Pancreas (tissue), 10 donors: ENCODE results near the gene PPP1R14B. TPM values are rescaled to one million over a fixed set of nuclear protein-coding genes. Genes with fewer than 3 reads are reported as not detected.

Source experiments
- ATAC-seq, 4 donors: fragments of 200-7000 bp; cut with Tn5 transposase; one replicate each; pipeline versions ENCODE4 v1.8.0 to v1.9.1; 2020; ENCODE audit warnings: mild to moderate bottlenecking in 4 of 4, moderate library complexity in 4 of 4
- DNase-seq, 6 donors: peaks; one replicate each; pipeline ENCODE4 v3.0.0-alpha.2; 2020
- FAIRE-seq: peaks from 2 replicates; lab custom pipeline; 2012; peaks lifted over from hg19 to GRCh38; lab: Jason Lieb, UNC
- H3K27ac ChIP-seq, 4 donors: fragments of 200-600 bp; sonication (generic); 1 replicate in 3 of 4; 2 replicates in 1 of 4; pipeline versions ENCODE4 v1.5.0 to v1.8.0; 2020
- H3K27me3 ChIP-seq, 4 donors: fragments of 200-600 bp; one replicate each; pipeline ENCODE4 v1.8.0; 2021
- H3K36me3 ChIP-seq, 3 donors: fragments of 200-600 bp; sonication (generic) in 1 of 3; one replicate each; pipeline versions ENCODE4 v1.5.0 to v1.8.0; 2020 to 2021
- H3K4me1 ChIP-seq, 3 donors: fragments of 200-600 bp; one replicate each; pipeline ENCODE4 v1.8.0; 2021
- H3K4me3 ChIP-seq, 4 donors: fragments of 200-600 bp; sonication (generic) in 2 of 4; one replicate each; pipeline versions ENCODE4 v1.5.0 to v1.8.0; 2020 to 2021
- H3K9me3 ChIP-seq, 4 donors: fragments of 200-600 bp; one replicate each; pipeline ENCODE4 v1.8.0; 2021
- WGBS, 2 donors: extraction: QIAGEN DNeasy Blood & Tissue Kit; methylation state at CpG; one replicate each; pipeline ENCODE4 v1.1.7; 2013; 5-methylcytosine and 5-hydroxymethylcytosine counted together
- intact Hi-C, 3 donors: fragments of 100-400 bp; cut with DNase I; formaldehyde crosslinking; loops; one replicate each; pipeline versions ENCODE4 v1.11.1 to v1.14.2; 2022
- polyA plus RNA-seq, 2 donors: library from polyadenylated mRNA; stranded (reverse); fragments of 200-250 nt; gene quantifications; one replicate each; pipeline ENCODE4 v1.2.3, GENCODE V29; 2013
- total RNA-seq, 6 donors: library from RNA; stranded (reverse); fragmentation: NEBNext Ultra II Directional in 4 of 6; extraction: Animal tissue kit (Norgen Biotek cat#: 25700) in 4 of 6; gene quantifications; one replicate each; pipeline versions ENCODE4 v1.2.1 to v1.2.4, GENCODE V29; 2021 to 2023
- TF ChIP-seq, protein P1 (sequence below), 4 donors: fragments of 200-600 bp; sonication (generic) in 3 of 4; IDR thresholded peaks; one replicate each; pipeline versions ENCODE4 v1.5.0 to v1.8.0; 2021; ENCODE audit warnings: antibody characterized with exemption in 4 of 4
- donor health status: healthy with polysubstance abuse.
- donor health status: DM: no; HTN: no; CAD: no; lungs with moderate emphysema.
- donor health status: DM: no; HTN: no; CAD: no.
- donor health status: control.
- donor health status: control.
- donor health status: Bipolar disorder and iron deficiency.
- donor health status: DM: yes; HTN: yes; CAD: no.
- donor health status: DM: no; HTN: no; CAD: no.
- donor health status: DM: no; HTN: no; CAD: no.
- donor health status: DM: yes; HTN: yes; CAD: no.

Gene PPP1R14B
- total and polyA plus RNA-seq, 8 donors, result 81.6 to 180 (median 119) TPM

DNA sequence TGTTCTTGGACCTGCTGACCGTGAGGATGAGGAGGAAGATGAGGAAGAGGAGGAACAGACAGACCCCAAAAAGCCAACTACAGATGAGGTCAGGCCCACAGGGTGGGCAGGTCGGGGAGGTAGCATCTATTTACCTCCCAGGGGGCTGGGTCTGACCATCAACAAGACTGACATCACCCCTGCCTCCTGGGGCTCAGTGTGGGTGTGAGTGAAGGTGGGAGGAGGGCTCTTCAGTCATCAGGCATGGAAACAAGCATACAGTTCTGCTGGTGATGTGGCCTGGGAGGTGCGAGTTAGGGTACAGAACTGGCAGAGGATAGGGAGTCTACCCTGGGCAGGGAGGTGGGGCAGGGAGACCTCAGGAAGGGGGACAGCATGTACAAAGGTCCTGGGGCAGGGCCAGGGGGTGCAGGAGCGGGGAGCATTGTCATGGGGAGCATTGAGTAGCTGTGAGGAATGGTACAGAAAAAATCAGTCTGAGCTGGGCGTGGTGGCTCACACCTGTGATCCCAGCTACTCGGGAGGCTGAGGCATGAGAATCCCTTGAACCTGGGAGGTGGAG, 13.5 kb upstream of the PPP1R14B start:
- FAIRE-seq, result no peak
- peaks cover 0 to 19% (median 0%) of the 10 kb centered on the region in 3 donors for H3K36me3 ChIP-seq
- TF ChIP-seq, protein P1, sequence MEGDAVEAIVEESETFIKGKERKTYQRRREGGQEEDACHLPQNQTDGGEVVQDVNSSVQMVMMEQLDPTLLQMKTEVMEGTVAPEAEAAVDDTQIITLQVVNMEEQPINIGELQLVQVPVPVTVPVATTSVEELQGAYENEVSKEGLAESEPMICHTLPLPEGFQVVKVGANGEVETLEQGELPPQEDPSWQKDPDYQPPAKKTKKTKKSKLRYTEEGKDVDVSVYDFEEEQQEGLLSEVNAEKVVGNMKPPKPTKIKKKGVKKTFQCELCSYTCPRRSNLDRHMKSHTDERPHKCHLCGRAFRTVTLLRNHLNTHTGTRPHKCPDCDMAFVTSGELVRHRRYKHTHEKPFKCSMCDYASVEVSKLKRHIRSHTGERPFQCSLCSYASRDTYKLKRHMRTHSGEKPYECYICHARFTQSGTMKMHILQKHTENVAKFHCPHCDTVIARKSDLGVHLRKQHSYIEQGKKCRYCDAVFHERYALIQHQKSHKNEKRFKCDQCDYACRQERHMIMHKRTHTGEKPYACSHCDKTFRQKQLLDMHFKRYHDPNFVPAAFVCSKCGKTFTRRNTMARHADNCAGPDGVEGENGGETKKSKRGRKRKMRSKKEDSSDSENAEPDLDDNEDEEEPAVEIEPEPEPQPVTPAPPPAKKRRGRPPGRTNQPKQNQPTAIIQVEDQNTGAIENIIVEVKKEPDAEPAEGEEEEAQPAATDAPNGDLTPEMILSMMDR (IDR thresholded peaks at IDR 0.05), result no peak
- intact Hi-C loops, result loop anchor here in 1 of 3 donors (5.0 kb wide), 1 partner anchor 53 kb away; the partner anchor contains the start of gene FERMT3
- no peak for ATAC-seq
- no peaks in the 10 kb centered on the region for H3K9me3 ChIP-seq
- no peak overlapping the region for H3K4me3 ChIP-seq
- no peaks in the 10 kb centered on the region for H3K4me1 ChIP-seq
- H3K27ac ChIP-seq, result no peak overlapping the region
- H3K27me3 ChIP-seq, result no peaks in the 10 kb centered on the region
- peak in 1 of 6 donors; percentile 12 for DNase-seq
- WGBS, 2 donors, result 93 to 95% methylated on average over 6 of the region's 6 CpGs

DNA sequence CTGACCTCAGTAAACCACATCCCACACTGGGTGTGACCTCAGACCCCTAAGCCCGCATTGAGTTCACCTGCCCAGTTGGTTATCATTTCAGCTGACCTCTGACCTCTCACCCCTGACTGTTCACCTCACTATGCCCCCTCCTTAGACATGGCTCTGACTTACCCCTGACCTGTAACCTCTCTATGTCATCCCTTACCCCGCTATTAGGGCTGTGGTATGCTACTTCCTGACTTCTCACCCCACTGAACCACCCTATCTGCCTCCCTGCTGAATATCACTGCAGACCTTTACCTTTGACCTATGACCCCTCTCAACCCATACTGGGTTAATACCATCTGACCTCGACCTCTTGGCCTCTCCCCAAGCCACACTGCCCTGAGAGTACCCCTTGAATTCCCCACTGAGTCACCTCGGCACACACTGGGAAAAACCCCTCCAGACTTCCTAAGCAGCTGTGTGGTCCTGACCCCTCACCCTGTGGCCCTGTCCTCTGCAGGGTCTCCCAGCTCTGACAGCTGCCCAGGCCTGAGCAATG, 12.9 kb upstream of the PPP1R14B start:
- intact Hi-C loops, result loop anchor here in 1 of 3 donors (5.0 kb wide), 1 partner anchor 52 kb away; the partner anchor contains the start of gene FERMT3
- no peak for ATAC-seq
- Histone ChIP-seq H3K27ac (no peak overlapping the region), H3K9me3 (no peaks in the 10 kb centered on the region), H3K27me3 (no peaks in the 10 kb centered on the region), H3K4me1 (no peaks in the 10 kb centered on the region), H3K4me3 (no peak overlapping the region), H3K36me3 (peaks cover 0 to 19% (median 0%) of the 10 kb centered on the region in 3 donors)
- TF ChIP-seq, protein P1 (IDR thresholded peaks at IDR 0.05), result no peak
- 79 to 86% methylated on average over 4 of the region's 4 CpGs for WGBS, 2 donors
- no peak for FAIRE-seq
- no peak for DNase-seq

DNA sequence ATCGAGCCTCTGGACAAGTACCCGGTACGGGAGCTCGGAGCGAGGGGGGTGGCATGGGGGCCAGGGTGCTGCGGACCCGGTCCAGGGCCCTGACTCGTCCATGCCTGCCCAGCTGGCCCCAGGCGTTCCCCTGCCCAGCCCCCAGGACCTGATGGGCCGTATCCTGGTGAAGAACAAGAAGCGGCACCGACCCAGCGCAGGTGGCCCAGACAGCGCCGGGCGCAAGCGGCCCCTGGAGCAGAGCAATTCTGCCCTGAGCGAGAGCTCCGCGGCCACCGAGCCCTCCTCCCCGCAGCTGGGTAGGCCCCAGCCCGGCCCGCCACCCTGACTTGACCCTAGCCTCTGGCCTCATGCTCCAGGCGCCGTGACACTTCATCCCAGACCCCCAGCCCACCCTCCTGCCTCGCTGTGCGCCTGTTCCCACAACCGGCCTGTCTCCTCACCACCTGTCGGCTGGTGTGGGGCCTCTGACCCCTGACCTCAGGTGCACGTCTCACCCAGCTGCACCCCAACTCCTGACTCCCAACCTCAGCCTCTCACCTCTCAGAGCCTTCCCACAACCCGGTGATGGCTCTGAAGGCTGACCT, 12.3 kb upstream of the PPP1R14B start:
- no peak for FAIRE-seq

DNA sequence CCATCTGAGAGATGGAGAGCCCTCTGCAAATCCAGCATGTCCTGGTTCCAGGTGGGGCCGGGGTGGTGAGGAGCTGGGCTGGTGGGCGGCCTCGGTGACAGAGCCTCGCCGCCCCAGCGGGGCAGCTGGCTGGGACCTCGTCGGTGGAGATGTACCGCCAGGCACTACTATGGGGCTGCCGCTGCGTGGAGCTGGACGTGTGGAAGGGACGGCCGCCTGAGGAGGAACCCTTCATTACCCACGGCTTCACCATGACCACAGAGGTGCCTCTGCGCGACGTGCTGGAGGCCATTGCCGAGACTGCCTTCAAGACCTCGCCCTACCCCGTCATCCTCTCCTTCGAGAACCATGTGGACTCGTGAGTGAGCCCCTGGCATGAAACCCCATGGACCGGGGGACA, 11.6 kb upstream of the PPP1R14B start:
- no peaks in the 10 kb centered on the region for H3K9me3 ChIP-seq
- intact Hi-C loops, result no loop called here
- peaks cover 0 to 19% (median 0%) of the 10 kb centered on the region in 3 donors for H3K36me3 ChIP-seq
- no peak for ATAC-seq
- H3K4me3 ChIP-seq, result no peak overlapping the region
- no peak overlapping the region for H3K27ac ChIP-seq
- FAIRE-seq, result no peak
- DNase-seq, result peak in 3 of 6 donors; percentile 26 to 72 (median 51)
- TF ChIP-seq, protein P1 (IDR thresholded peaks at IDR 0.05), result no peak
- H3K27me3 ChIP-seq, result no peaks in the 10 kb centered on the region
- 91 to 93% methylated on average over 24 of the region's 24 CpGs for WGBS, 2 donors
- no peaks in the 10 kb centered on the region for H3K4me1 ChIP-seq

More for the DNA sequence above, 12.3 kb upstream of the PPP1R14B start:
- DNase-seq (peak in 3 of 6 donors; percentile 40 to 80 (median 51)), ATAC-seq (no peak)
- Histone ChIP-seq H3K4me1 (no peaks in the 10 kb centered on the region), H3K9me3 (no peaks in the 10 kb centered on the region), H3K27ac (no peak overlapping the region), H3K4me3 (no peak overlapping the region), H3K36me3 (peaks cover 0 to 19% (median 0%) of the 10 kb centered on the region in 3 donors), H3K27me3 (no peaks in the 10 kb centered on the region)
- TF ChIP-seq, protein P1 (IDR thresholded peaks at IDR 0.05), result no peak
- 92 to 93% methylated on average over 30 to 32 of the region's 32 CpGs for WGBS, 2 donors
- intact Hi-C loops, result no loop called here
